ENCODE measurements around the gene HLA-DPB1. TPM values are rescaled to one million over a fixed set of nuclear protein-coding genes. Genes with fewer than 3 reads are reported as not detected.
A peak's percentile ranks its signal among the peaks of the same experiment; 100 is the strongest.

Gene HLA-DPB1
- total and polyA plus RNA-seq, 9 of the 15 experiments (the other 6 are each of a cell fraction or from before 2014, with no cell fraction given): 0.07 to 1.2 (median 0.51) TPM

GRCh38 chr6:33118525-33119123, 42.8 kb downstream of the HLA-DPB1 start (continued):
- TF ChIP-seq REST (IDR thresholded peaks at IDR 0.05; ENCODE audit: borderline replicate concordance) (peak; percentile 60; the same call in 1 of the 2 replicates), REST (CRISPR knock-in tag; IDR thresholded peaks at IDR 0.05; ENCODE audit: low read depth) (no peak)

All from K562 (cell line).